Brain microvascular endothelial cell (primary cell): ENCODE data around the gene MMP17.

Experiments used
- DNase-seq: peaks from one replicate; pipeline ENCODE4 v3.0.0-alpha.2; 2020
- H3K27ac ChIP-seq: fragments of 250-450 bp; sonication (Bioruptor Pico); 2 replicates; pipeline ENCODE4 v1.5.1; 2020; ENCODE audit warnings: mild to moderate bottlenecking, moderate library complexity
- H3K27me3 ChIP-seq: fragments of 250-450 bp; sonication (Bioruptor Pico); replicated peaks from 2 replicates; pipeline ENCODE4 v1.5.1; 2020; ENCODE audit warnings: mild to moderate bottlenecking
- H3K36me3 ChIP-seq: fragments of 250-450 bp; sonication (Bioruptor Pico); replicated peaks from 2 replicates; pipeline ENCODE4 v1.5.1; 2020; ENCODE audit warnings: mild to moderate bottlenecking
- H3K4me3 ChIP-seq: 2 replicates; pipeline ENCODE4 v1.5.1; 2011; ENCODE audit warnings: low read depth, mild to moderate bottlenecking, control low read depth, low read length, moderate library complexity
- in situ Hi-C: cut with HindIII; loops from 2 replicates; pipeline ENCODE4 v1.10.0; 2017; ENCODE audit warnings: low sequenced_read_pairs, low pct_ligation_motif_present
- TF ChIP-seq, protein P1 (sequence below): IDR thresholded peaks from 2 replicates; pipeline ENCODE4 v1.5.1; 2011; ENCODE audit warnings: low read depth, mild to moderate bottlenecking, moderate library complexity, low read length, control low read depth, inconsistent platforms; ENCODE audit errors: missing control alignments

MMP17 gene

DNA sequence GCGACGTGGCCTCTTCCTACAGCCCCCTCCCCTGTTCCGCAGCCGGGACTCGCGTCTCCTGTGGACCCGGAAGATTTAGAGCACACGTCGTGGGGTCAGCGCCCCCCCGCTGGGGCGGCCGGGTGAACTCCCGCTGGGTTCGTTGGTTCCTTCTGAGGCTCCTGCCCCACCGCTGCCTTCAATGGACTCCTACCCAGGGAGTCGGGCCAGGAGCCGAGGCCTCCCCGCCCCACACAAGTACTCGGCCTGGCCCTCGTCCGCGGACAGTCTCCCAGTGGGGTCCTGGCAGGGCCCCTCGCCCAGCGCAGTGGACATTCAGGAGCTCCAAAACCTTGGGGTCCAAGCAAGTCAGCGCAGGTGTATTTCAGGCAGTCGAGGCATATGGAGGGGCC lies 1.2 kb downstream of the MMP17 start:
- DNase-seq, result no peak
- no peak overlapping the region for H3K27ac ChIP-seq
- TF ChIP-seq, protein P1, sequence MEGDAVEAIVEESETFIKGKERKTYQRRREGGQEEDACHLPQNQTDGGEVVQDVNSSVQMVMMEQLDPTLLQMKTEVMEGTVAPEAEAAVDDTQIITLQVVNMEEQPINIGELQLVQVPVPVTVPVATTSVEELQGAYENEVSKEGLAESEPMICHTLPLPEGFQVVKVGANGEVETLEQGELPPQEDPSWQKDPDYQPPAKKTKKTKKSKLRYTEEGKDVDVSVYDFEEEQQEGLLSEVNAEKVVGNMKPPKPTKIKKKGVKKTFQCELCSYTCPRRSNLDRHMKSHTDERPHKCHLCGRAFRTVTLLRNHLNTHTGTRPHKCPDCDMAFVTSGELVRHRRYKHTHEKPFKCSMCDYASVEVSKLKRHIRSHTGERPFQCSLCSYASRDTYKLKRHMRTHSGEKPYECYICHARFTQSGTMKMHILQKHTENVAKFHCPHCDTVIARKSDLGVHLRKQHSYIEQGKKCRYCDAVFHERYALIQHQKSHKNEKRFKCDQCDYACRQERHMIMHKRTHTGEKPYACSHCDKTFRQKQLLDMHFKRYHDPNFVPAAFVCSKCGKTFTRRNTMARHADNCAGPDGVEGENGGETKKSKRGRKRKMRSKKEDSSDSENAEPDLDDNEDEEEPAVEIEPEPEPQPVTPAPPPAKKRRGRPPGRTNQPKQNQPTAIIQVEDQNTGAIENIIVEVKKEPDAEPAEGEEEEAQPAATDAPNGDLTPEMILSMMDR, result no peak
- in situ Hi-C loops, result no loop called here
- peak overlapping the region; percentile 67 for H3K4me3 ChIP-seq
- no peaks in the 10 kb centered on the region for H3K36me3 ChIP-seq
- no peaks in the 10 kb centered on the region for H3K27me3 ChIP-seq

DNA sequence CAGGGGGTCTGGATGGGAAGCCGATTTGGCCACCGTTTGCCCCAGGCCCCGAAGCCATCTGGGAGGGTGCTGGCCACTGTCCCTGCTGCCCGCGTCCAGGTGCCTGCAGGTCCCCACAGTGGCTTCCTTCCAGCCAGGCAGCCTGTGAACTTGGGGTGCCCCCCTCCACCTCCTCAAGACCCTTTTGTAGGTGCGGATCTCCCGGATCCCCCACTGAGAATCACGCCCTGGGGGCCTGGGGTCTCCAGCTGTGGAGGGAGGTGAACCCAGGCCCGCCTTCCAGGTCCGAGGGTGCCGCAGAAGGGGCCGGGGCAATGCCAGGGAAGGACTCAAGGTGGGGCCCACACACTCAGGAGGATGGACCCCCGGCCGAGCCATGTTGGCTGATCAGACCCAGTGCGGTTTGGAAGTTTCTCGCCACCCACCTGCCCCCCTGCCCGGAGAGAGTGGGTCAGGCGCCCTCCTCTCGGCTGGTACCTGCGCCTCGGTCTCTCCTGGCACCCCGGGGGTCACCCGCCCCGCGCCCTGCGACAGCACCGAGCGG lies 1.7 kb downstream of the MMP17 start:
- Histone ChIP-seq H3K27ac (no peak overlapping the region), H3K27me3 (no peaks in the 10 kb centered on the region), H3K36me3 (no peaks in the 10 kb centered on the region), H3K4me3 (peak overlapping the region; percentile 67)
- no peak for DNase-seq
- TF ChIP-seq, protein P1, result no peak
- in situ Hi-C loops, result no loop called here

DNA sequence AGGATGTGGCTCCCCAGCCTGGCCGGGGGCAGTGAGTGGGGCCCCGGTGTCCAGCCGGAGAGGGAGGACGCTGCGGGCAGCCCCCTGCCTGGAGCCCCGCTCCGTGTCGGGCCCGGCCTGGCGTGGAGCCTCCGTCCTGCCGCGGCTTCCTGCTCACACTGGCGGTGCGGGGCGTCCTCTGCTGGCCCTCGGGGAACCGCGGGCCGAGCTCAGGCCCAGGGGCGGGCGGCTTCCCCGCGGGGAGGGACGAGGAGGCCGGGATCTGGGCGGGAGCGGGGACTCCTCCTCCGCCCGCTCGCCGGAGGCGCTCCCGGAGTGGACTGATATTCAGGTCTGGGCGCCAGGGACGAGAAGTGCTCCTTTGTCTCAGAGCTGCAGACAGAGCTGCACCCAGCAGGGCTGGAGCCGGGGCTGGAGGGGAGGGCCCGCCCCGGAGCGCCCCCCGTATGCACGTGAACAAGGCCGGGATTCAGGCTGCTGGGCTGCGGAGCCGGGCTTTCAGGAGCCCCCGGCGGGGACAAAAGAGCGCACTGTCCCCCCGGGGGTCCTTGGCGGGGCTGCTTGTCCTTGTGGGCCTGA lies 2.2 kb downstream of the MMP17 start:
- in situ Hi-C loops, result no loop called here
- peak overlapping the region; percentile 67 for H3K4me3 ChIP-seq
- H3K27ac ChIP-seq, result peak overlapping the region; percentile 35
- TF ChIP-seq, protein P1, result peak; percentile 63
- no peaks in the 10 kb centered on the region for H3K27me3 ChIP-seq
- DNase-seq, result peak; percentile 80
- H3K36me3 ChIP-seq, result no peaks in the 10 kb centered on the region

DNA sequence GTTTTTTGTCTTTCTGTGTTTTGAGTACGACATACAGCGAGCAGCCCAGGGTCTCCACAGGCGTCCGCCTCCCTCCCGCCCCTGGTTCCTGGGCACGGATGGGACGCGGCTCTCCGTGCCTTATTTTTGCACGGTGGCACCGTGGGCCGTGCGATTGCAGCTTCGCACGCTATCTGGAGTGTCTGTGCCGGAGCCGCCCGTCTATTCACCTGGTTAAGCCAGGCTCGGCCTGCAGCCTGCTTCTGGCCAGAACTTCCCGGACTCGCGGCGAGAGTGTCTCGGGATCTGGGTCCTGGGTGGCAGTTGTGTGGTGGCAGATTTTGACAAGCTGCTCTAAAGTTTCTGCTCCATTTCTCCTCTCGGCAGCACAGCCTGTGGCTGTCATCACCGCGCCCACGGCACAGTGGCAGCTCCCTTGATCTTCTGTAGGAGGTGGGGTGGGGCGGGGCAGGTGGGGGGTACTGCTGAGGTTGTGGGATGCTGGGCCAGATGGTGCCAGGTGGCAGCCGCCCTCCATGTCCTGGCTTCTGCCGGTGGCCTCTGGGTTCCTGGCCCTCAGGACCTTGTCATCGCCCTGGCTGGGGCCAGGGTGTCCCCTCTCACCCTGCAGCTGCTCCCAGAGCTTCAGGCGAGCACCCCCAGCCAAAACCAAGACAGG lies 2.9 kb downstream of the MMP17 start:
- Histone ChIP-seq H3K27me3 (no peaks in the 10 kb centered on the region), H3K4me3 (peak overlapping the region; percentile 67), H3K36me3 (no peaks in the 10 kb centered on the region), H3K27ac (peak overlapping the region; percentile 35)
- TF ChIP-seq, protein P1, result no peak
- no peak for DNase-seq
- in situ Hi-C loops, result no loop called here

DNA sequence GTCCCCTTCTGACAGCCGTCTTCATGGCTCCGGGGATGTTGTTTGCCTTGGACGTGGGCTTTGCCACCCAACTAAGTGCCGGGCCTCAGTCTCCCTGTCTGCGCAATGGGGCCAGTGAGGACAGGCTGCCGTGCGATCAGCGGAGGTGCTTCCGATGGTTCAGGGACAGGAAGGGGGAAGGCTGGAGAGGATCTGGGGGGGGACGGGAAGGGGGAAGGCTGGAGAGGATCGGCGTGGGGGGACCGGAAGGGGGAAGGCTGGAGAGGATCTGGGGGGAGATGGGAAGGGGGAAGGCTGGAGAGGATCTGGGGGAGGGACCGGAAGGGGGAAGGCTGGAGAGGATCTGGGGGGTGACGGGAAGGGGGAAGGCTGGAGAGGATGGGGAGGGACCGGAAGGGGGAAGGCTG lies 3.4 kb downstream of the MMP17 start:
- Histone ChIP-seq H3K36me3 (no peaks in the 10 kb centered on the region), H3K27ac (no peak overlapping the region), H3K27me3 (no peaks in the 10 kb centered on the region), H3K4me3 (peak overlapping the region; percentile 67)
- TF ChIP-seq, protein P1, result no peak
- in situ Hi-C loops, result no loop called here
- DNase-seq, result no peak
